NCI-H1092 (cell line): ENCODE results near the gene CDH9.
"Not testable (repeated sequence)": the region's sequence is repeated elsewhere in the genome, so short reads cannot be mapped to it uniquely, and the experiment has no call there.

ENCODE experiments used
- DNase-seq: peaks from one replicate; lab custom pipeline; 2025; lab: John Stamatoyannopoulos, UW

CDH9 gene

DNA sequence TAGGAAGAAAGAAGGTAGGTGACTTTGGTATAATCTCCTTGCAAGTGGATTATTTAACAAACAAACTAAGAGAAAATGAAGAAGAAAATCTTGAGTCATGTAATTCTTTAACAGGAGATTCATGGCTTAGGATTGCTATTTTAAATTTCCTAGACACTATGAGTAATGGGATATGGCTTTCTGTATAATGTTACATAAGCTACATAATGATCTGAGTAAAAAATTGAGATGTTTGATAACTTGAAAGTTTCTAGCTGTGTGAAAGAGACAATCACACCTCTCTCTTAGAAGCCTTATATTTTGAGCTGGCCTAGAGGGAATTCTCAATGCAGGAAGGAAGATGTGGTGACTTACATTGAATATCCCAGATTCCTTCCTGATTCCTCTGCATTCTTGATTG lies 92.5 kb downstream of the CDH9 start:
- no peak for DNase-seq

DNA sequence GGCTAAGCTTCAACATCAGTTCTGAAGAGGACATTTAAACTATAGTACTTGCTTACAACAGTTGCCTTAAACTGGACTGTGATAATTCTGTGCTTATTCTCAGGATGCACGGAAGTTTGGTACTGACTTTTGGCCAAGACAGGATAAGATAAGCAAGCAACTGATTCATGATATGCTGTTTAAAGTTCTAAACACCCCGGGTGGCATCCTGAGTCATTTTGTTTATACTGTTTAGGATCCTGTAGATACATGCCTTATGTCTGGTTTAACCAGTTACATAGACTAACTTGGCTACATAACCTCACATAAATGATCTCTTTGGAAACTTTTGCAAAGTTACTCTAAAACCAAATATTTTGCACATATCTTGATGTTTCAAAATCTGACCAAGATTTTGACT lies 95.9 kb downstream of the CDH9 start:
- no peak for DNase-seq

DNA sequence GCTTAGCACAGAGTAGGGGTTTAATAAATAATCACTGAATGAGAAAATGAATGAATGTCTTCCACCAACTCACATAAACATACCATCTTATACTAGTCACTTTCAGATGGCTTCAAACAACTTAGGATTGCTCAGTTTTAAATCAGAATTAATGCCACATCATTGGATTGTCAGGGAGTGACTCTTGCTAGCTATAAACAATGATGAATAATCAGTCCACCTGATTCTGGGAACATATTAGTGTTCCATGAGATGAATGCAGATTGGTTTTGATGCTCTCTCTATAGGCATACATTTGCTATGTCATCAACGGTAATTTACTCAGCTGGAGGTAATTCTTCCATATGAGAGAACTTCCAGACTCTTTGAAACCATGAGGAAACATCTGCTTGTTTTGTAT lies 97.4 kb downstream of the CDH9 start:
- DNase-seq, result no peak

DNA sequence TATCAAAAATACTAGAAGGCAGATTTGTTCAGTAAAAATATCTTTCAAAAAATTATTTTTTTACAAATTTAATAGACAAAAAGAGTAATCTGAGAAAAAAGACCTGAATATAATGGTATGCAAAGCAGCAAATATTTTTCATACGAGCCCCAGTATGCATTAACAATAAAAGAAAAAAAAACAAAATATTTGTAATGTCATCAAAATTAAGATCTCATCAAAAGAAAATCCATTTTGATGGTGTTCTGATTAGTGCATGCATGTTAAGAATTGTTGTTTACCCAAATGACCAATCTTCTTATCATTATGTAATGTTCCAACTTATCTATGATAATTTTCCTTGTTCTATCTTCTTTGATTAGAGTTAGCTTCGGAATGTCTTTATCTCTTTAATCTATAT lies 106.1 kb downstream of the CDH9 start:
- no peak for DNase-seq

DNA sequence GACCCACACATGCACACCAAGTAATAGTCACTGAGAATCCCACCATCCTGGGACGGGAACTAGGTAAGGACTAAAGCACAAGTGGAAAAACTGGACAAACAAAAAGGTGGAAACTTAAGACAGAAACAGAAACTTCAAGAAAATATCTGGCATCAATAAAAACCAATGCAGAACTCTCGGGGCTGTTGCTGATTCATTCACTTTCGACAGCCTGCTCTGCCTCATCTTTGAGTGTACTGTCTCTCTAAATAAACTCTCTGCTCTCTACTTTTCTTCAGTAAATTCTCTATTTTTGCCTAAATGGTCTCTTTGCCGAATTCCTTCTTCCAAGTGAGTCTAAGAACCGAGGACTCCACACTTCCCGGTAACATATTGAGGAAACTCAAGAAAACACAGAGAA lies 116.9 kb downstream of the CDH9 start:
- no peak for DNase-seq

DNA sequence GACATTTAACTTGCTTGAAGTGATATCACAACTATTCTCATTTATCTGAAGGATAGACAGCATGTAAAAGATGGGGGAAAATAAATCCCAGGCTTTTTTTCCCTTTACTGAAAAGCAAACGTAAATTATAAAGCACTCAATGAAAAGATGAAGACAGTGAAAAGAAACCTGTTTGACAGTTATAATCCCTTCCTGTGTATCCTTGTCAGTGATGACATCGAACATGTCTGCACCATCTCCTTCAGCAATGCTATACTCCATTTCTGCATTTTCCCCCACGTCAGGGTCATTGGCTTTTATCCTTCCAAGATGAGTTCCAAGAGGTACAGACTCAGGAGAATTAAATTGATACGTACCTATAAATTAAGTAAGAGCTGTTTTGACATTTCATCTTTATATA lies 134.9 kb downstream of the CDH9 start:
- DNase-seq, result no peak

DNA sequence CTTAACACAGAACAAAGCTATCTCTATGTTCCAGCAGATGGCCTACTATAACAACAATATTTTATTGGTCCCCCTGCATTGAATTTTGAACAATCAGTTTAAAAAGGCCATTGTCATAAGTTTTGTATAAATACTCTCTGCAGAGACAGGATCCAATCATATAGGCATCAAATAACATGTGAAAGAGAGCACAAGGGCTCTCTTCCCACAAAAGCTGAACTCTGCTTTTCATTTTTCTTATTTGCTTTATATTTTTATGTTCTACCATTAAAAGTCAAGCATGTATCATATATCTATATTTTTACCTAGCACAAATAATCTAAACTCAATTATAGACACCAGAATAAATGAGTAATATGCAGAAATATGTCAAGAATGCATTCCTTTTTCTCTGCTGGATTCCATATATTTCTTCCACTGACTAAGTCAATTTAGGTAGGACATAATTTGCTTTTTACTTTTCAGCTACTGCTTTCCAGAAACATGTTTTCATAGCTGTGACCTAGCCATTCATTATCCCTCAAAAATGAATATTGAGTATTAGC lies 143.6 kb downstream of the CDH9 start:
- DNase-seq, result no peak

DNA sequence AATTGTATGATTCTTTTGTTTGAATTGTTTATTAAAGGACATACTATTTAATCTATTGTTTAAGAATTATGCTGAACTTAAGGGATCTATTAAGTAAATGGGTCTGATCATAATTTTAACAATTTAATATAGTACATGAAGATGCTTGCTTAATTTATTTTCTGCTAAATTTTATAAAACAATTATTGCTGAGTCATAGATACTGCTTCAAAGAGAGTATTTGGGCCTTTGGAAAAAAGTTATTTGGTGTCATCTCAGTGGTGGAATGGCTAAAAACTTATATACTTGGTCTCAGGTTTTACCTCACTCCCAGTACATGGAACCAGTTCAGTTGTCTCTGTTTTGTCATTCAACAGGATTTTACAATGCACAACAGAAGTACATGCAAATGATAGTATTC lies 145.3 kb downstream of the CDH9 start:
- DNase-seq, result no peak

DNA sequence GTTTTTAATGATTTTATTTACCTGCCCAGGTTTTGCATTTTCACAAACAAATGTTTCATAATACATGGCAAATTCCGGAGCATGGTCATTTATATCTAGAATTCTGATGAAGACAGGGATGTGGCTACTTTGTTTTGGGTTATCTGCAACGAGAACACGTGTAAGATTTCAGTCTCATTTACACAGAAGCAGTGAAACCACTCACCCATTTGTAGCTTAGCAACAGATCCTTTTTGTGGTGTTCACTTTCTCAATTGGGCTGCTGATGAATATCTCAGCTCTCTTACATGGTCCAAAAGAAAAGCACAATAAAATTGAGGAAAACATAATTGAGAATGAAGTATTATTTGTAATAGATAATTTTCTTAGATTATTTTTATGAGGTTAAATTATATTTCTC lies 148.6 kb downstream of the CDH9 start:
- peak; percentile 57 for DNase-seq

DNA sequence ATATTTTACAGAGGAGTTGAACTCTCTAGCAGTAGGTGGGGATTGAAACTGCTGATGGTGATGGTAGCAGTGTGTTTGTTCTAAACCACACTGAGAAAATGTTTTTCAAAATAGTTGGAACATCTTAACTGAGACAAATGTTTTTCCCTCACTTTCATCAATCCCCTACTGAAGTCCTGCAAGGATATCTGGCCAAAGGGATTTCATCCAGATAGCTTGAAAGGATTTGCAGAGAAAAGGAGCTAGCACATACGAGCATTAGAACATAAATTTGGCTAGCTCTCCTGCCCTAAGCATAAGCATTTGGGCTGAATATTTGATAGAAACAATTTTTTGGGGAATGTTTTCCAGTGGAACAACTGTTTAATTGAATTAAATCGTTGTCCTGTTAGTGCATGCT lies 153.9 kb downstream of the CDH9 start:
- DNase-seq, result no peak

DNA sequence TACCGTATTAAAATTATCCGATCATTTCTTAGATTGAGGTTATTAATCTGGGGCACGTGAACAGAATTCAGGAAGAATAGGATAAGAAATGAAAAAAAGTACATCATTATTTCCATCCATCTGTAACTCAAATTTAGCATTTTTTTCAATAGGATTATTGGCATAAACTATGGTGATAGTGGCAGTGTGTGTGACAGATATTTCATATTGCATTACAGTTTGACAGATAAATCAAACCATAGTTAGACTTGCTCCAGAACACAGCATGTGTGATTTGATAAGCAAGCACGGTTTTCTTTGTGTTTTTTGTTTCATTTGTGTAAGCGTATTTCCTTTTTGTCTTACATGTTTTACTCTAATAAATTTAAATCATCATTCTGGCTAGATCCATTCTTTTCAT lies 155.0 kb downstream of the CDH9 start:
- no peak for DNase-seq

DNA sequence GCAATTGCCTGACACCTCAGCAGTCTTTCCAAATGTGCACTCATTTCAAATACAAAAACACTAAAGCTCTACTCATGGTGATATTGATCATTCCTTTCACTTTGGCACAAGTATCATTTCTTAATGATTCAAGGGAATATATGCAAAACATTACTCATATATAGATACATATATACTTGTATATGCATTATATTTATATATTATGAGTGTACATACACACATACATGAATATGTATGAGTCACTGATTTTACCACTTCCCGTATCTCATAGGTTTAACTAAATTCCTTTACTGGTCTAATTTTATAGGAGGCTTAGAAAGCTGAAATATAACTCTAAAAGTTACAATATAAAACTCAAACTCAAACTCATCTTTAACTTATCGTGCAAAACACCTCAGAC lies 156.5 kb downstream of the CDH9 start:
- no peak for DNase-seq

DNA sequence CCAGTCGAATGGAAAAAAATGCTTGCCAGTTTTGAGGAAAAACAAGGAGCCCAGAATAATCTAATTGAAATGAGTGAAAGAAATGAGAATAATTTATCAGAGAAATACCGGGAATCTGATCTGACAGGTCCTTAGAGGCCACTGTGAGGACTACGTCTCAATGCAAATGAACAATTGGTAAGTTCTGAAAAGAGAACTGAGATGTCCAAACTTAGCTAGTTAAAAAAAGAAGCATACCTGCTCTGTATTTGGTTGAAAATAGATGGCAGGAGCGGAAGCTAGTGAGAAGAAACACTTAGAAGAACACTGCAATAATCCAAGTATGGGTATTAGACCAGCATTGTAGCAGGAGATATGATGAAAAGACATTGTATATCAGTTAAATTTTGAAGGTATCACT lies 161.2 kb downstream of the CDH9 start:
- DNase-seq, result no peak

DNA sequence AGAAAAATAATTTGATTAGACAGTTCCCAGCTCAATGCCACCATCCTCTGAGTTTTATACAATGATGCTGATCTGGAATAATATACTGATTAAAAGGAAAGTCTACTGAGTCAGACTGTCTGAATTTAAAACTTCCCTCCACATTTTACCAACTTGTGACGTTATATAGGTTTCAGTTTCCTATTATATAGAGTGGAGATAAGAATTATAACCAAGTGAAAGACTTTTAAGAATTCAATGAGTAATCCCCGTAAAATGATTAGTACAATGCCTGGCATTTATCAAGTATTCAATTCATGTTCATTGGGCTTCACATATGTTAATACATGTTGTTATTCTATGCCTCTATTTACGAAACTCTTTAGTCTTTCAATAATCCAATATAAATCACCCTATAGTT lies 166.0 kb downstream of the CDH9 start:
- no peak for DNase-seq

DNA sequence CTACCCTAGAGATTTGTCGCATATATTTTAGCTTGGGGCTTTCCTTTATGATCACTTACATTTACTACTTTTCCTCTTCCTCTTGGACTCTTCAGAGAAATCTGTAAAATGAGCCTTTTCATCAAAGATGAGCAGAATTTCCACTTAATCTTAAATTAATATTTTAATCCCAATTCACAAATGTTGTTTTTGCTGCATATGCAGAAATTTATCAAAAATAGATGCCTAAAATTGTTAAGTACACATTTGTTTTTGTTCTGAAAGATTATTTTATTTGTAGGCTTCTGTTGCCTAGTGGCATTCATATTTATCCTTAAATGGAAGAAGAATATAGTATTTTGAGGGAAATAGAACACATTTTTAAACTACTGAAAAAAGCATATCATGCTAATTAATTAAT lies 168.6 kb downstream of the CDH9 start:
- no peak for DNase-seq

DNA sequence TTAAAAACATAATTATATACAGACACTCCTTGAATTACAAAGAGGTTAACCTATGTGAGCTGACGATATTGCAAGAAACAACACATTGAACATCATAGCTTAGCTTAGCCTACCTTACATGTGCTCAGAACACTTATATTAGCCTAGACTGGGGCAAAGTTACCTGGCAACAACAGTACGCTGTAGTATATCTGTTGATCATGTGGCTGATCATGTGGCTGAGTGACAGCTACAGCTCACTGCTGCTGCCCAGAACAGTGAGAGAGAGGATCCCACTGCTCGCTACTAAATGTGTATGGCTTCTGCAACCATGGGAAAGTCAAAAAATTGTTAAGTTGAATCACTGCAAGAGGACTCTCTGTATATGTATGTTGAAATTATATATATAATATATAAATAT lies 169.9 kb downstream of the CDH9 start:
- no peak for DNase-seq

DNA sequence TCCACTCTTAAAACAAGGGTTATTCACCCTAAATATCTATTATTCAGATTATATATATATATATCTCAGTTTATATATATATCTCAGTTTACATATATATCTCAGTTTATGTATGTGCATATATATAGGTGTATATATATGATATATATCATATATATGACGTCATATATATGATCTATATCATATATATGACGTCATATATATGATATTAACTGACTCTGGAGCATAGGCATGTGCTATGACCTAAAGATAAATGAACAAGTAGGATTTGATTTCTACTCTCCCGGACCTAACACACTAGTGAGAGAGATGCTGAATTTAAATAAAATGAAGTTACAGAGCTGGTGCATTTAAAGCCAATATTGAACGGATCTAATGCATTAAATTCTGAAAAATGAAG lies 174.3 kb downstream of the CDH9 start:
- DNase-seq, result no peak

DNA sequence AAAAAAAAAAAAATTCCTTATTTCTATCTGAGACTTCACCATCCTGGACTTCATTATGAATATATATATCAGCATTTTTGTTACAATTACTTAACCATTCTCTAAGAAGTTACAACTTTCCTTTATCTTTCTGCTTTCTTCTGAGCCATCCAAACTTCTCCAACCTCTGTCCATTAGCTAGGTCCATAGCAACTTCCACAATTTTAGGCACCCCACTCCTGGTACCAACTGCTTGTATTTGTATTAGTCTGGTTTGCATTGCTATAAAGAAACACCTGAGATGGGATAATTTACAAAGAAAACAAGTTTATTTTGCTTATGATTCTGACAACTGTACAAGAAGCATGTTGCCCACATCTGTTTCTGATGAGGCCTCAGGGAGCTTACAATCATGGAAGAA lies 182.1 kb downstream of the CDH9 start:
- no peak for DNase-seq

DNA sequence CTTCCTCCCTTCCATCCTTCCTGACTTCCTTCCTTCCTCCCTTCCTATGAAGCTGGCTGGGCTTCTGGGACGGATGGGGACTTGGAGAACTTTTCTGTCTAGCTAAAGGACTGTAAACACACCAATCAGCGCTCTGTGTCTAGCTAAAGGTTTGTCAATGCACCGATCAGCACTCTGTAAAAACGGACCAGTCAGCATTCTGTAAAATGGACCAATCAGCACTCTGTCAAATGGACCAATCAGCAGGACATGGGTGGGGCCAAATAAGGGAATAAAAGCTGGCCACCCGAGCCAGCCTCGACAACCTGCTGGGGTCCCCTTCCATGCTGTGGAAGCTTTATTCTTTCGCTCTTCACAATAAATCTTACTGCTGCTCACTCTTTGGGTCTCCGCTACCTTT lies 185.9 kb downstream of the CDH9 start:
- DNase-seq, result not testable (repeated sequence)

DNA sequence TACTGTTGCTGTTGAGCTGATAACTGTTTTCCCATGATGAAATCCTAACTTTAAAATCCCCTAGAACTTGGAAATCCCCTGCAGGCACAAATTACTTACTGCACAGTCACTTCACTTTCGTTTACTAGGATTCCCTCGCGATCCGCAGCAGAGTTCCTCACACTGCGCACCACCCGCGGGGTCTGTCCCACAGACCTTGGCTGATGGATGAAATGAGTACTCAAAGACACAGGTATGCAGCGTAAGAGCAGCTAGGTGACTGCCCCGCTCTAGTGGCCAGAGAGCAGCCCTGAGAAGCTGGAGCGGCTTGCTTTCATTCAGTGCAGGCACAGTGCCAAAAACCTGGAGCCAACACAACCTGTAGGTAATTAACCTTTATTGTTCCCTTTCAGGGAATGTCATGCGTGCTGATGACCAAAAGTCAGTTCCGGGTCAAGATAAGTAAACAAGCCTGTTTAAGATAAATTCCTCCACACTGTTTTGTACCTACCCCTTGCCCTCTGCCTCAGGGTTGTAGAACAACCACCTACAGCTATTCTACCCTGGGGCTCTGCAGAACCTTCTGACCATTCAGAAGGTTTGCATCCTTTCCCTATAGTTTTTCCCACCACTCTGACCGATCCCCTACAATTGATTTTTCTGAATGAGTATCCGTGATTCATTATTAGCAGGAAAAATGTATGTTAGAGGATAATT lies 191.2 kb downstream of the CDH9 start:
- no peak for DNase-seq

DNA sequence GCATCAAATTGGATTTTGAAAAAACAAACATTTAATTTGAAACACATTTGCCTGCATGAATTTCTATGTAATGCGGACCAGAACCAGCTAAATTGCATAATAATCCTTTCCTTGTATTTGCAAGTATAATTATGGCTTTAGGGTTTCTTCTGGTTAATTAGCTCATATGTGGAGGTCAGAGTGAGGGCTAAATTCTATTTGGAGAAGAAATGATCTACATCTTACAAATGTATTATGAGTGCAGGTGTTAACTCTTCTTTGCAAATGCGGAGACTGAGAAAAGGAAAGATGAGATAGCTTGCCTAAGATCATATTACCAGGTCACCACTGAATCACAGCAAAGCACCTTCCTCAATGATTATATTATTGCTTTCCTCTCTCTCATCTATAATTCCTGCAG lies 194.7 kb downstream of the CDH9 start:
- no peak for DNase-seq

DNA sequence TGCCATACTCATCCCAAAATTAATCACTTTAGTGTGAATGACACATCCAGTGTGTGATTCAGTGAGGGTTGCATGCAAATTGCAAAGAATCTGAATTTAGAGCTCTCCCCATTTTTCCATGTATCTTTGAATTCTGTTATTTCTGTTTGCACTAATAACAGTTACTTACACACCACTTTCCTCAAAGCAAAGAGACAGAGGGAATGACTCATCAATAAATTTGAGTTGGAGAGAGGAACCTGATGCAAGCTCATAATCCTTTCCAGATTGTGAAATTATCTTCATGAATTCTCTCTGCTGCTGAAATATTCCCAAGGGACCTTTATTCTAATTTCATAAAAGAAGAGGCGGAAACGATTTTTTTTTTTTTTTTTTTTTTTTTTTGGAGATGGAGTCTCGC lies 204.8 kb downstream of the CDH9 start:
- no peak for DNase-seq
